ENCODE measurements around the gene UBR4. TPM values are rescaled to one million over a fixed set of nuclear protein-coding genes. Genes with fewer than 3 reads are reported as not detected.

UBR4 gene
- total and polyA plus RNA-seq, 2 of the 8 experiments (the other 6 are each of a cell fraction or from before 2014, with no cell fraction given), result 139 to 152 TPM

- TF ChIP-seq EP300 (IDR thresholded peaks at IDR 0.05; ENCODE audit: borderline replicate concordance in 1 of 2, low read depth in 2 of 2, low read length in 2 of 2) (no peak), MAX (IDR thresholded peaks at IDR 0.05) (no peak), SIRT6 (IDR thresholded peaks at IDR 0.05; ENCODE audit: low read length) (no peak)
Observed at GRCh38 chr1:19081218-19081893, 128.7 kb downstream of the UBR4 start (continued).
